D341Med (cell line): ENCODE measurements around the gene PAPSS1.
"Not testable (repeated sequence)": the region's sequence is repeated elsewhere in the genome, so short reads cannot be mapped to it uniquely, and the experiment has no call there.

ENCODE experiments used
- DNase-seq: peaks from one replicate; pipeline ENCODE4 v3.0.0; 2012; ENCODE audit warnings: low spot score

PAPSS1 gene

GRCh38 chr4:107719922-107720722 is at the start of gene PAPSS1:
TSS of gene PAPSS1 (minus strand) at chr4:107720234. CDS start at chr4:107720179, 55 bp downstream.
- peak; percentile 94 for DNase-seq

DNA sequence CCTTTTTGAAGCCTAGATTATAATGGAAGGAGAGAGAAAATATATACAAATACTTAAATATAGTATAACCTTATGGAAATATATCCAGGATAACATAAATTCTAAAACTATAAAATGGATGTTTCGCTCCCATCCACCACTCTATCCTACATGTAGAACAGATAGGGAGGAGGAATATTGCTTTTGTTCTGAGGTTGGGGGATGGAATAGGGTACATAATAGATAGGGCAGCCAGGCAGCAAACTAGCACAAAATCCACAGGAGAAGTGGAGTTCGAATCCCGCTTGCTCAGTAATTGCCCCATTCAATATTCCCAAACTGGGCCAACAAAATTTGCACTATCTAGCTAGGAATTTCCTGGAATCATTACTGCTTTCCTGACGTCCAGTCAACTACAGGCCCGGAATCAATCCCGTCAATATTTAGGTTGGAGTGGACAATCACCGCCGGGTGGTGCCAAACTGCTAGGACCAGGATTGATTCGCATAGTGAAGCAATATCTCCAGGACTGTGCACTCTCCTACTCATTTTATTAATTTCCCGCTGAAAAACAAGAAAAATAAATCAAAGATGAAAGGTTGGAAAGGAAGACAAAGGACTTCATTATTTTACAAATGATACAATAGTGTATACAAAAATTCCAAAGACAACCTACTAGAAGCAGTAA is 40.4 kb upstream of the PAPSS1 start:
- no peak for DNase-seq

DNA sequence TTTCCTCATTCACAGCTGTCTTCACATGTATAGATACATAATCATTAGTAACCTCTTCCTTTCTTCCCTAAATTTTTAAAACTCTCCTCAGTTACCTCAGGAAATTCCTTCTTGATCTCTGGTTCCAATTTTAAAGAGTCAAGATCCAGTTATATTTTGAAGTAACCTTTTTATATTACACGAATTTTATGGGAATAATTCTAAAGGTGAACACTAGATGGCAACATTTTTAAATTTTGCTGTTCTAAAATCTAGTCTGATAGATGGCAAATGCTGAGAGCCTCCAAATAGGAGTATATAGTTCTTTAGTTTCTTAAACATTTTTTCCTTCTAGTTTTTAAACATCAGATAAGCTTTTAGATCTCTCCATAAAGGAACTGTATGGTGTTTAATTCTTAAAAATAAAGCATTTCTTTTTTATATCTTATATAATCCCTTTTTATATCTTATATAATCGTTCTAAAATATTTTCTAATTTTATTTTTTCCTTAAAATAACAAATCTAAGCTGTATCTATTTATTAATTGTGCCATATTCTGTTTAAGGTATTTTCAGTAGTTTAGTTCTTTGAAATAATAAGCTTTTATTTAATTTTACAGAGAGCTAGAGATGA is 37.9 kb upstream of the PAPSS1 start:
- peak; percentile 36 for DNase-seq

- DNase-seq = no peak
Observed at GRCh38 chr4:107757283-107757682, 37.2 kb upstream of the PAPSS1 start.

- no peak for DNase-seq
Observed at GRCh38 chr4:107755841-107756356, 35.9 kb upstream of the PAPSS1 start.

- DNase-seq = no peak
Observed at GRCh38 chr4:107751670-107752069, 31.6 kb upstream of the PAPSS1 start.

- DNase-seq = no peak
Observed at GRCh38 chr4:107747748-107748486, 27.9 kb upstream of the PAPSS1 start.

- no peak for DNase-seq
Observed at GRCh38 chr4:107746161-107746560, 26.1 kb upstream of the PAPSS1 start.

DNA sequence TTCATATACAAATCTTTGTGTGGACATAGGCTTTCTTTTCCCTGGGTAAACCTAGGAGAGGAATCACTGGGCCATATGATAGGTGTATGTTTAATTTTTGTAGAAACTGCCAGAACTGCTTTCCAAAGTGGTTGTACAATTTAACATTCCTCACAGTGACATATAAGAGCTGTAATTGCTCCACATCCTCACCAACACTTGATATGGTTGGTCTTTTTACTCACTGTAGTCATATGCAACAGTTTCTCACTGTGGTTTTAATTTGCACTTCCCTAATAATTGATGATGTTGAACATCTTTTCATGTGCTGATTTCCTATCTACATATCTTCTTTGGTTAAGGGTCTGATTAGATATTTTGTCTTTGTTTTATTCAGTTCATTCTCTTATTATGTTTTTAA is 24.5 kb upstream of the PAPSS1 start:
- no peak for DNase-seq

DNA sequence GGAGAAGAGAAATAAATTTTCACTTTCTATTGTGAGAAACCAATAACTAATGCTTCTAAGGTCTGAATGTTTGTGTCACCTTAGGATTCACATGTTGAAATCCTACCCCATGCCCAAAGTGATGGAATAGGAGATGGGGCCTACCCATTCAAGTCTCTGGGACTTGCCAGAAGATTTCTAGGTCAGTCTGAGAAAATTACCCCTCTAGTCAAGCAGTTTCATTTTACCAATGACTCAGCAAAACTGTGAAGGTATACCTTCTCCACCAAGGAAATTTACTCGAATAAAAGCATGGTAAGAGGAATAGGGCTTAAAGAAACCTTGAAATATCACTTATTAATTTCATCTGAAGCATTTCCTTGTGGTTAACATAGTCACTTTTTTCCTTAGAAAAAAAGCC is 23.5 kb upstream of the PAPSS1 start:
- DNase-seq = no peak

DNA sequence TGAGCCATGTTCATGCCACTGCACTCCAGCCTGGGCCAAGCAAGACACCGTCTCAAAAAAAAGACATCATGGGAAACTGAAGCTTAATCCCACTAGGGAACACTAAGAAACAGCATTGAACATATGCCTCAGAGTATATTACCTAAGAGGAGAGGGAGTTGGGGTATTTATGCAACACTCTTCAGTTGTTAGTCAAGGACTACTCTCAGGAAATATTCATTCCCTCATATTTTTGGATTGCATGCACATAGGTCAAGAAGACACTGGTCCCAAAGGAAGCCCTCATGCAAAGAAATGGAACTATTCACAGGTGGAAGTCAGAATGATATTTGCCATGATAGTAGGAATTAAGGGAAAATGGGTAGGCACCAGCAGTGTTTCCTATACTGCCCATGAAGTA is 22.8 kb upstream of the PAPSS1 start:
- DNase-seq = no peak

DNA sequence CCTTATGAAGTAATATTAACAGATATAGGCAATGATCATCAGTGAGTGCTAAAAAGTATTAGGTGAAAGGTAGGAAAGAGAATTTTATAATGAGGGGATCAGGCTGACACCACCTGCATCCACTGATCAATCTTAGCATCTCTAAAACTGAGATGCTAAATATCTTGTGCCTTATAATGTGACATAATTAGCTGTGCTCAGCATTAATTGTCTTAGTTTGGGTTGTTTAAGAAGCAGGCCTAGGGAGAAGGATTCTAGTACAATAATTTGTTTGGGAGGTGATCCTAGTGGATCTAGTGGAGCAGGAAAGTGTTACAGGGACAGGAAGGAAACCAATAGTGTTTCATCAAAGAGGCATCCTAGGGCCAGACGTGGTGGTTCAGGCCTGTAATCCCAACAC is 22.2 kb upstream of the PAPSS1 start:
- no peak for DNase-seq

- DNase-seq = no peak
Observed at GRCh38 chr4:107740950-107741701, 21.1 kb upstream of the PAPSS1 start.

DNA sequence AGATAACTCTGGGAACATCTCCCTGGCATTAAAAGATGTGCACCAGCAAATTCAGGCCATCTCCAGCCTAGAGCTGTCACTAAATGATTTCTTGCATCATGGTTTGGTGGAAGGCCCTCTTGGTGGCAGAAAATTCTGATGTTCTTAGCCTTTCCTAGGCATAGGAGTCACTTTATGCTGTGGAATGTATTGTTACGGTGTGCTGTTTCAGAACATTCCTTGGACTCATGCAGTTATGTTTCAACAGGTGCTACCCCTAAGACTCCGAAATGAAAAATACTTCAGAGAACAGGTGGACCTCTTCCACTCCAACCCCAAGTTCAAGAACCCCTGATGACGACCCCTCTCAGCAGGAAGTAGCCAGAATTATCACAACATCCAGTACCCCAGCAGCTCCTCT is 20.3 kb upstream of the PAPSS1 start:
- DNase-seq = no peak

DNA sequence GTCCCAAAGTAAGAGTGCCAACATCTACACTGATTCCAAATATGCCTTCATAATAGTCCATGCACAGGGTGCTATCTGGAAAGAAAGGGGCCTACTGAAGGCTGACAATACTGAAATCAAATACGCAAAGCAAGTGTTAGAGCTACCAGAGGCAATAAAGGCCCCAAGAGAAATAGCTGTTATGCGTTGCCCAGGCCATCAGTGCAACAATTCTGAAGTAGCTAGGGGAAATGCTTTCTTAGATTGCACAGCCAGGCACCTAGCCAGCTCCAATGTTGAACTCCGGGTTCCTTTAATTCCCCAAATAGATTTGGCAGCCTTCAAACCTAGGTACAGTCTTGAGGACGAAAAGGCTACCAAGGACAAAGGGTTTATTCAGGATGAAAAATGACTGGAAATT is 17.4 kb upstream of the PAPSS1 start:
- DNase-seq = no peak

GRCh38 chr4:107736924-107737448 is 17.0 kb upstream of the PAPSS1 start:
- peak; percentile 69 for DNase-seq

DNA sequence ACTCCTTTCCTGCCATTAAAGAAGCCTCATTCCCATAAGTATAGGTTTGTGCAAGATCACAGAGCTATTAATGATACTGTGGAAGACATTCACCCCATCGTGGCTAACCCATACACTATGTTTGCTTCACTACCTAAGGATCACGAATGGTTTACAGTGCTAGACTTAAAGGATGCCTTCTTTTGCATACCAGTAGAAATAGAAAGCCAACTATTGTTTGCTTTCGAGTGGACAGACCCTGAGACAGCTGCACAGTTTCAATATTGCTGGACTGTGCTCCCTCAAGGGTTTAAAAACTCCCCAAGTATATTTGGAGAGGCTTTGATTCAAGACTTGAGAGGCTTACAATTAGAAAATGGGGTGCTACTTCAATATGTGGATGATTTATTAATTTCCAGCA is 16.0 kb upstream of the PAPSS1 start:
- no peak for DNase-seq

DNA sequence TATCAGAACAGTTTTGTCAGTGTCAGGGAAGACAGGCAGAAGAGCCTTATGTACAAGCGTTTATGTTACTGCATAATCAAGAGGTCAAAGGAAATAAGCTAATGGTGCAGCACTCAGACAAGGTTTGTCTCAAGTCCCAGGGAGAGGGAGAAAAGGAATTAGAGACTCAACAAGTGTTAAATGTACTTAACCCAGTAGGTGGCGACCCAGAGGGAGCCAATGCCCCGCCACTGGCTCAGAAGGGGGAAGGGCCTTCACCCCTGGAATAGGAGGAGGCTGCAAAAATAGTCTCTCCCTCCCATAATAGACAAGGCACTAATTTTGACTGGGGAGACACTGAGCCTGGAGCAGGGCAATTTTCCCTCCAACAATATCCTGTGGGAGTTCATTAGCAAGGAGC is 14.1 kb upstream of the PAPSS1 start:
- peak; percentile 43 for DNase-seq

- no peak for DNase-seq
Observed at GRCh38 chr4:107733431-107733925, 13.4 kb upstream of the PAPSS1 start.

DNA sequence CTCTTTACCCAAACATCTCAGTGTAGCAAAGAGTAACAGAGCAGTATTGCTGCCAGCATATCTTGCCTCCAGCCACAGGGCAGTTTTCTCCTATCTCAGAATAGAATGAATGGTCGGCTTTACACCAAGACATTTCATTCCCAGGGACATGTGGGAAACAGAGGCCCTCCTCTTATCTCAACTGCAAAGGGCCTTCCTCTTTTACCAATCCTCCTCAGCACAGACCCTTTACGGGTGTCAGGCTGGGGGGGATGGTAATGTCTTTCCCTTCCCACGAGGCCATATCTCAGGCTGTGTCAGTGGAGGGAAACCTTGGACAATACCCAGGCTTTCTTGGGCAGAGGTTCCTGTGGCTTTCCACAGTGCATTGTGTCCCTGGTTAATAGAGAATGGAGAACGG is 9.0 kb upstream of the PAPSS1 start:
- not testable (repeated sequence) for DNase-seq
